ENCODE data around the gene TNRC18. TPM values are rescaled to one million over a fixed set of nuclear protein-coding genes. Genes with fewer than 3 reads are reported as not detected.
"Not testable (repeated sequence)": the region's sequence is repeated elsewhere in the genome, so short reads cannot be mapped to it uniquely, and the experiment has no call there.

The TNRC18 gene
- total RNA-seq, 1 experiment from 2014 or later: 159 TPM

- Histone ChIP-seq H3K4me1 (replicated peaks; ENCODE audit: insufficient read depth) (no peaks in the 10 kb centered on the region), H2AFZ (no peak overlapping the region), H3F3A (ENCODE audit: insufficient read depth, low read depth) (no peaks in the 10 kb centered on the region), H3K36me3 (ENCODE audit: low read depth) (no peaks in the 10 kb centered on the region), H3K27me3 (ENCODE audit: insufficient read depth, low read depth) (peaks cover 25% of the 10 kb centered on the region), H3K4me3 (no peak overlapping the region), H4K20me1 (ENCODE audit: insufficient read depth) (peaks cover 3% of the 10 kb centered on the region; the same call in 1 of the 2 replicates), H3K4me2 (no peak overlapping the region), H3K79me2 (ENCODE audit: low read depth) (no peaks in the 10 kb centered on the region), H3K9me2 (ENCODE audit: insufficient read depth) (no peaks in the 10 kb centered on the region), H3K9me3 (ENCODE audit: insufficient read depth, low read depth) (no peaks in the 10 kb centered on the region), H3K27ac (no peak overlapping the region)
- ChIA-PET CTCF (no interaction called here), POLR2A (ENCODE audit: unreplicated experiment) (no interaction called here)
- no TSS peak for BruUV-seq (replicated peaks)
- intact Hi-C loops (cut with micrococcal nuclease; ENCODE audit: unreplicated experiment): no loop called here
- no peak for DNase-seq
- TF ChIP-seq EZH2 (IDR thresholded peaks at IDR 0.05; ENCODE audit: low read depth) (no peak), CTCF (conservative IDR thresholded peaks at IDR 0.05) (no peak)
Observed at GRCh38 chr7:5266191-5267028, 157.2 kb downstream of the TNRC18 start.

- H4K20me1 ChIP-seq (ENCODE audit: insufficient read depth): peaks cover 3% of the 10 kb centered on the region; the same call in 1 of the 2 replicates
- POLR2A ChIA-PET (ENCODE audit: unreplicated experiment): no interaction called here
- no TSS peak for BruUV-seq (replicated peaks)
- H3F3A ChIP-seq (ENCODE audit: insufficient read depth, low read depth): no peaks in the 10 kb centered on the region
- intact Hi-C loops (cut with micrococcal nuclease; ENCODE audit: unreplicated experiment): no loop called here
- H3K9me2 ChIP-seq (ENCODE audit: insufficient read depth): no peaks in the 10 kb centered on the region
- H3K9me3 ChIP-seq (ENCODE audit: insufficient read depth, low read depth): no peaks in the 10 kb centered on the region
- DNase-seq: no peak
- no peaks in the 10 kb centered on the region for H3K79me2 ChIP-seq (ENCODE audit: low read depth)
- no peak overlapping the region for H3K4me3 ChIP-seq
- H3K4me1 ChIP-seq (replicated peaks; ENCODE audit: insufficient read depth): no peaks in the 10 kb centered on the region
- CTCF ChIA-PET: no interaction called here
- H3K4me2 ChIP-seq: no peak overlapping the region
- TF ChIP-seq EZH2 (IDR thresholded peaks at IDR 0.05; ENCODE audit: low read depth) (no peak), CTCF (conservative IDR thresholded peaks at IDR 0.05) (no peak)
- peaks cover 19% of the 10 kb centered on the region for H3K27me3 ChIP-seq (ENCODE audit: insufficient read depth, low read depth)
- no peak overlapping the region for H2AFZ ChIP-seq
- no peak overlapping the region for H3K27ac ChIP-seq
- H3K36me3 ChIP-seq (ENCODE audit: low read depth): no peaks in the 10 kb centered on the region
Observed at GRCh38 chr7:5265320-5266190, 158.1 kb downstream of the TNRC18 start.

- POLR2A ChIA-PET (ENCODE audit: unreplicated experiment); H3K36me3 ChIP-seq (ENCODE audit: low read depth); H4K20me1 ChIP-seq (ENCODE audit: insufficient read depth); BruUV-seq (replicated peaks); DNase-seq; H3K79me2 ChIP-seq (ENCODE audit: low read depth); H3K4me1 ChIP-seq (replicated peaks; ENCODE audit: insufficient read depth); CTCF ChIA-PET; H3K4me3 ChIP-seq; H3K4me2 ChIP-seq; H3F3A ChIP-seq (ENCODE audit: insufficient read depth, low read depth); H3K9me3 ChIP-seq (ENCODE audit: insufficient read depth, low read depth); H2AFZ ChIP-seq; intact Hi-C loops (cut with micrococcal nuclease; ENCODE audit: unreplicated experiment); H3K9me2 ChIP-seq (ENCODE audit: insufficient read depth); H3K27ac ChIP-seq: not testable (repeated sequence)
- H3K27me3 ChIP-seq (ENCODE audit: insufficient read depth, low read depth): peaks cover 14% of the 10 kb centered on the region
Observed at GRCh38 chr7:5263066-5263465, 160.6 kb downstream of the TNRC18 start.

GRCh38 chr7:5260530-5261068, 163.0 kb downstream of the TNRC18 start:
- CTCF ChIA-PET; H3K4me3 ChIP-seq; H3F3A ChIP-seq (ENCODE audit: insufficient read depth, low read depth); intact Hi-C loops (cut with micrococcal nuclease; ENCODE audit: unreplicated experiment); H2AFZ ChIP-seq; POLR2A ChIA-PET (ENCODE audit: unreplicated experiment); H3K4me1 ChIP-seq (replicated peaks; ENCODE audit: insufficient read depth); H3K9me3 ChIP-seq (ENCODE audit: insufficient read depth, low read depth); H3K4me2 ChIP-seq; H3K79me2 ChIP-seq (ENCODE audit: low read depth); BruUV-seq (replicated peaks); H4K20me1 ChIP-seq (ENCODE audit: insufficient read depth); H3K27ac ChIP-seq; H3K9me2 ChIP-seq (ENCODE audit: insufficient read depth); H3K36me3 ChIP-seq (ENCODE audit: low read depth); DNase-seq: not testable (repeated sequence)
- H3K27me3 ChIP-seq (ENCODE audit: insufficient read depth, low read depth): peaks cover 11% of the 10 kb centered on the region
